HEK293 (cell line): ENCODE data around the gene PSRC1.

Source experiments
- CTCF ChIA-PET: fragments of 350-600 bp; formaldehyde crosslinking; extraction: SDS; loops from one replicate; lab custom pipeline; 2021; ENCODE audit warnings: antibody characterized with exemption; lab: Yijun Ruan, JAX
- POLR2A ChIA-PET: fragments of 300-600 bp; formaldehyde crosslinking; extraction: SDS; loops from one replicate; lab custom pipeline; 2020; ENCODE audit warnings: antibody characterized with exemption, inconsistent platforms; lab: Yijun Ruan, JAX
- H3K27ac ChIP-seq: fragments of 200-500 bp; sonication (Bioruptor generic); 2 replicates; pipeline ENCODE4 v1.5.1; 2014; ENCODE audit warnings: low read depth, low read length, control low read depth, inconsistent platforms; ENCODE audit errors: extremely low read depth
- H3K36me3 ChIP-seq, 2 experiments: fragments of 200-500 bp in 1 of 2; sonication (Bioruptor generic) in 1 of 2; 1 replicate in 1 of 2; 2 replicates in 1 of 2; pipeline ENCODE4 v1.5.1; 2014 to 2017; ENCODE audit warnings: inconsistent platforms in 2 of 2, low read length in 2 of 2; ENCODE audit not compliant: control insufficient read depth in 2 of 2, insufficient read depth in 1 of 2
- H3K4me1 ChIP-seq: fragments of 200-500 bp; sonication (Bioruptor generic); 2 replicates; pipeline ENCODE4 v1.5.1; 2014; ENCODE audit warnings: mild to moderate bottlenecking, low read length, inconsistent platforms; ENCODE audit not compliant: control insufficient read depth, insufficient read depth
- H3K4me3 ChIP-seq: 2 replicates; pipeline ENCODE4 v1.5.1; 2011; ENCODE audit warnings: low read depth, mild to moderate bottlenecking, control low read depth, low read length, moderate library complexity
- H3K9me3 ChIP-seq: fragments of 200-500 bp; sonication (Bioruptor generic); 2 replicates; pipeline ENCODE4 v1.5.1; 2014; ENCODE audit warnings: low read depth, low read length, inconsistent platforms; ENCODE audit not compliant: control insufficient read depth, insufficient read depth
- EGR2 ChIP-seq: fragments of 450-650 bp; formaldehyde crosslinking; IDR thresholded peaks from 2 replicates; pipeline ENCODE4 v1.5.1; 2016; ENCODE audit warnings: low read depth, missing biosample characterization, missing genetic modification characterization
- MZF1 ChIP-seq: fragments of 450-650 bp; formaldehyde crosslinking; IDR thresholded peaks from 2 replicates; pipeline ENCODE4 v1.5.1; 2017; ENCODE audit warnings: missing biosample characterization, missing genetic modification characterization, borderline replicate concordance
- TCF7L2 ChIP-seq: IDR thresholded peaks from 2 replicates; pipeline ENCODE4 v1.6.1; 2011; ENCODE audit warnings: low read depth, mild to moderate bottlenecking, inconsistent platforms, low read length, moderate library complexity, borderline replicate concordance
- ZBTB20 ChIP-seq: fragments of 450-650 bp; formaldehyde crosslinking; IDR thresholded peaks from 2 replicates; pipeline ENCODE4 v1.5.1; 2016; ENCODE audit warnings: missing biosample characterization, missing genetic modification characterization
- ZBTB8A ChIP-seq: fragments of 450-650 bp; formaldehyde crosslinking; IDR thresholded peaks from 2 replicates; pipeline ENCODE4 v1.5.1; 2016; ENCODE audit warnings: missing biosample characterization, missing genetic modification characterization
- ZFP37 ChIP-seq: fragments of 450-650 bp; formaldehyde crosslinking; IDR thresholded peaks from 2 replicates; pipeline ENCODE4 v1.5.1; 2016; ENCODE audit warnings: missing biosample characterization, missing genetic modification characterization
- ZNF121 ChIP-seq: fragments of 450-650 bp; formaldehyde crosslinking; IDR thresholded peaks from 2 replicates; pipeline ENCODE4 v1.5.1; 2016; ENCODE audit warnings: missing biosample characterization, missing genetic modification characterization
- ZNF169 ChIP-seq: fragments of 450-650 bp; formaldehyde crosslinking; IDR thresholded peaks from 2 replicates; pipeline ENCODE4 v1.5.1; 2016; ENCODE audit warnings: missing biosample characterization, missing genetic modification characterization
- ZNF202 ChIP-seq: fragments of 450-650 bp; formaldehyde crosslinking; IDR thresholded peaks from 2 replicates; pipeline ENCODE4 v1.5.1; 2016; ENCODE audit warnings: missing biosample characterization, missing genetic modification characterization, borderline replicate concordance
- ZNF266 ChIP-seq: fragments of 450-650 bp; formaldehyde crosslinking; IDR thresholded peaks from 2 replicates; pipeline ENCODE4 v1.5.1; 2016; ENCODE audit warnings: missing biosample characterization, missing genetic modification characterization, low read depth
- ZNF423 ChIP-seq: fragments of 450-650 bp; formaldehyde crosslinking; IDR thresholded peaks from 2 replicates; pipeline ENCODE4 v1.5.1; 2016; ENCODE audit warnings: missing biosample characterization, missing genetic modification characterization
- ZNF670 ChIP-seq: fragments of 450-650 bp; formaldehyde crosslinking; IDR thresholded peaks from 2 replicates; pipeline ENCODE4 v1.5.1; 2016; ENCODE audit warnings: missing biosample characterization, missing genetic modification characterization, low read depth
- ZSCAN23 ChIP-seq: fragments of 450-650 bp; formaldehyde crosslinking; IDR thresholded peaks from 2 replicates; pipeline ENCODE4 v1.5.1; 2016; ENCODE audit warnings: missing biosample characterization, missing genetic modification characterization
- TF ChIP-seq, protein P1 (sequence below): fragments of 450-650 bp; formaldehyde crosslinking; IDR thresholded peaks from 2 replicates; pipeline ENCODE4 v1.5.1; 2016; ENCODE audit warnings: missing biosample characterization, missing genetic modification characterization
- TF ChIP-seq, protein P2 (sequence below): fragments of 450-650 bp; formaldehyde crosslinking; IDR thresholded peaks from 2 replicates; pipeline ENCODE4 v1.5.1; 2017; ENCODE audit warnings: missing biosample characterization, missing genetic modification characterization
- TF ChIP-seq, protein P3 (sequence below): fragments of 450-650 bp; formaldehyde crosslinking; IDR thresholded peaks from 2 replicates; pipeline ENCODE4 v1.5.1; 2016; ENCODE audit warnings: missing biosample characterization, missing genetic modification characterization

PSRC1 gene

DNA sequence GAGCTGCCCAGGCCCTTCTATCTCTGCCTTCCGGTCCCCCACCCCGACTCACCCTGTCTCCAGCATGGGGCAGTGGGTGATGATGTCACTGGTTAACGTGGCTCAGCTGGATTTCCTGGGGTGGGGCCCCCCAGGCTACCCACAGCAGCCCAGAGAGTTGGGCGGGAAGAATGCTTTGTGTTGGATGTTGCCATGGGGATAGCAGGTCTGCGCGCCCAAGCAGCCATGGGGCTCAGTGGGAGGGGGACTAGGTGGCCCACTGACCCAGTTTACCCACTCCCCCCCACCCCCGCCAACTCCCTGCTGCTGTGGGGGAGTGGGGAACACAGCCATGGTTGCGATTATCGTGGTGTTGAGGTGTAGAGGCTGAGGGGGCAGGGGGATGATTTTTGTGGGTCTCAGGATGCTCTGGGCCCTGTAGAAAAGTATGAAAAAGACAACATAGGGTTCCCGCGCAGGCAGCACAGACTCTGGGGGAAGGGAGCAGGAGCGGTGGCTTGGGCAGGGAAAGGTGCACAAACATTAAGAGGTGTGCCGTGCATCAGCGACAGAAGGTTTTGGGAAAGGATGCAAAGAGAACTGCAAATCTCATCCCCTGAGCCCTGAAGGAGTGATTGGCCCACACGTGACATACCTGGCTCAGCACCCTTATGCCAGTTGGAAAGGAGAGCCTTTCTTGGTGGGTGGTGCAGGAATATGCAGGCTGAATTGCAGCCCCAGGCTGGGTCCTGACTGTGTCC is 25.1 kb downstream of the PSRC1 start (continued):
- TF ChIP-seq, protein P1, sequence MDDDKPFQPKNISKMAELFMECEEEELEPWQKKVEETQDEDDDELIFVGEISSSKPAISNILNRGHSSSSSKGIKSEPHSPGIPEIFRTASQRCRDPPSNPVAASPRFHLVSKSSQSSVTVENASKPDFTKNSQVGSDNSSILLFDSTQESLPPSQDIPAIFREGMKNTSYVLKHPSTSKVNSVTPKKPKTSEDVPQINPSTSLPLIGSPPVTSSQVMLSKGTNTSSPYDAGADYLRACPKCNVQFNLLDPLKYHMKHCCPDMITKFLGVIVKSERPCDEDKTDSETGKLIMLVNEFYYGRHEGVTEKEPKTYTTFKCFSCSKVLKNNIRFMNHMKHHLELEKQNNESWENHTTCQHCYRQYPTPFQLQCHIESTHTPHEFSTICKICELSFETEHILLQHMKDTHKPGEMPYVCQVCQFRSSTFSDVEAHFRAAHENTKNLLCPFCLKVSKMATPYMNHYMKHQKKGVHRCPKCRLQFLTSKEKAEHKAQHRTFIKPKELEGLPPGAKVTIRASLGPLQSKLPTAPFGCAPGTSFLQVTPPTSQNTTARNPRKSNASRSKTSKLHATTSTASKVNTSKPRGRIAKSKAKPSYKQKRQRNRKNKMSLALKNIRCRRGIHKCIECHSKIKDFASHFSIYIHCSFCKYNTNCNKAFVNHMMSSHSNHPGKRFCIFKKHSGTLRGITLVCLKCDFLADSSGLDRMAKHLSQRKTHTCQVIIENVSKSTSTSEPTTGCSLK (tag by site-specific recombination), result no peak
- TF ChIP-seq ZNF169 (tag by site-specific recombination) (no peak), ZNF202 (tag by site-specific recombination) (no peak), ZSCAN23 (no peak), ZNF266 (tag by site-specific recombination) (no peak), TCF7L2 (no peak)

DNA sequence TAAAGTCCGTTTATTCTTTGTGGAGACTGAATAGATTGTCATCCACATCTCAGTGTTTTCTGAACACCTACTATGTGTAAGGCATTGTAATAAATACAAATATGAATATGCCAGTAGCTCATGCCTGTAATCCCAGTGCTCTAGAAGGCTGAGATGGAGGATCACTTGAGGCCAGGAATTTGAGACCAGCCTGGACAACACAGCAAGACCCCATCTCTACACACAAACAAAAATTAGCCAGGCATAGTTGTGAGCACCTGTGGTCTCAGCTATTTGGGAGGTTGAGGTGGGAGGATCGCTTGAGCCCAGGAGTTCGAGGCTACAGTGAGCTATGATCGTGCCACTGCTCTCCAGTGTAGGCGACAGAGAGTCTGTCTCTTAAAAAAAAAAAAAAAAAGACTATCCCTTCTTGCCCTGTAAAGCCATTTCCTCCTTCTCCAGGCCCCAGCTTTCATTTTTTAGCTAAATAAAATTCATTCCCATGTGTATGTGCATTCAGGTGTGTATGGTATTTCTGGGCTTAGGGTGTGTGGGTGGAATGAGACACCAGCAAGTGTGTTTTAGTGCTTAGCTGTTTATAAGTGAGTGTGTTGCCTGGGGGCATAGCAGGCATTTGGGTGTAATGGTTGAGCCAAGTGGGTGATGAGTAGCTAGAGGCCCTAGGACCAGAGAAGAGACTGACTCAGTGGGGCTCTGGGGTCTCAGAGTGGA is 25.8 kb downstream of the PSRC1 start:
- H3K4me3 ChIP-seq, result no peak overlapping the region
- ChIA-PET POLR2A (no interaction called here), CTCF (interaction anchor here (0.6 to 1.8 kb wide), 5 partner anchors 18 to 142 kb away, joined by 3 to 14 read pairs (median 4); partner anchors contain the start of gene SORT1)
- H3K4me1 ChIP-seq, result peaks cover 5% of the 10 kb centered on the region; the same call in 1 of the 2 replicates
- H3K9me3 ChIP-seq, result no peaks in the 10 kb centered on the region
- TF ChIP-seq ZBTB8A (0 out of 2 replicates have a peak, but pooled peaks have one; percentile 31), ZBTB20 (tag by site-specific recombination) (peak; percentile 15; the same call in 1 of the 2 replicates), EGR2 (tag by site-specific recombination) (peak; percentile 67; the same call in 1 of the 2 replicates), ZFP37 (tag by site-specific recombination) (no peak), MZF1 (no peak), ZNF670 (no peak), ZNF423 (tag by site-specific recombination) (0 out of 2 replicates have a peak, but pooled peaks have one; percentile 8), ZNF121 (peak; percentile 91)
- TF ChIP-seq, protein P2, sequence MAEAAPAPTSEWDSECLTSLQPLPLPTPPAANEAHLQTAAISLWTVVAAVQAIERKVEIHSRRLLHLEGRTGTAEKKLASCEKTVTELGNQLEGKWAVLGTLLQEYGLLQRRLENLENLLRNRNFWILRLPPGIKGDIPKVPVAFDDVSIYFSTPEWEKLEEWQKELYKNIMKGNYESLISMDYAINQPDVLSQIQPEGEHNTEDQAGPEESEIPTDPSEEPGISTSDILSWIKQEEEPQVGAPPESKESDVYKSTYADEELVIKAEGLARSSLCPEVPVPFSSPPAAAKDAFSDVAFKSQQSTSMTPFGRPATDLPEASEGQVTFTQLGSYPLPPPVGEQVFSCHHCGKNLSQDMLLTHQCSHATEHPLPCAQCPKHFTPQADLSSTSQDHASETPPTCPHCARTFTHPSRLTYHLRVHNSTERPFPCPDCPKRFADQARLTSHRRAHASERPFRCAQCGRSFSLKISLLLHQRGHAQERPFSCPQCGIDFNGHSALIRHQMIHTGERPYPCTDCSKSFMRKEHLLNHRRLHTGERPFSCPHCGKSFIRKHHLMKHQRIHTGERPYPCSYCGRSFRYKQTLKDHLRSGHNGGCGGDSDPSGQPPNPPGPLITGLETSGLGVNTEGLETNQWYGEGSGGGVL (tag by site-specific recombination), result 0 out of 2 replicates have a peak, but pooled peaks have one; percentile 9
- TF ChIP-seq, protein P3, sequence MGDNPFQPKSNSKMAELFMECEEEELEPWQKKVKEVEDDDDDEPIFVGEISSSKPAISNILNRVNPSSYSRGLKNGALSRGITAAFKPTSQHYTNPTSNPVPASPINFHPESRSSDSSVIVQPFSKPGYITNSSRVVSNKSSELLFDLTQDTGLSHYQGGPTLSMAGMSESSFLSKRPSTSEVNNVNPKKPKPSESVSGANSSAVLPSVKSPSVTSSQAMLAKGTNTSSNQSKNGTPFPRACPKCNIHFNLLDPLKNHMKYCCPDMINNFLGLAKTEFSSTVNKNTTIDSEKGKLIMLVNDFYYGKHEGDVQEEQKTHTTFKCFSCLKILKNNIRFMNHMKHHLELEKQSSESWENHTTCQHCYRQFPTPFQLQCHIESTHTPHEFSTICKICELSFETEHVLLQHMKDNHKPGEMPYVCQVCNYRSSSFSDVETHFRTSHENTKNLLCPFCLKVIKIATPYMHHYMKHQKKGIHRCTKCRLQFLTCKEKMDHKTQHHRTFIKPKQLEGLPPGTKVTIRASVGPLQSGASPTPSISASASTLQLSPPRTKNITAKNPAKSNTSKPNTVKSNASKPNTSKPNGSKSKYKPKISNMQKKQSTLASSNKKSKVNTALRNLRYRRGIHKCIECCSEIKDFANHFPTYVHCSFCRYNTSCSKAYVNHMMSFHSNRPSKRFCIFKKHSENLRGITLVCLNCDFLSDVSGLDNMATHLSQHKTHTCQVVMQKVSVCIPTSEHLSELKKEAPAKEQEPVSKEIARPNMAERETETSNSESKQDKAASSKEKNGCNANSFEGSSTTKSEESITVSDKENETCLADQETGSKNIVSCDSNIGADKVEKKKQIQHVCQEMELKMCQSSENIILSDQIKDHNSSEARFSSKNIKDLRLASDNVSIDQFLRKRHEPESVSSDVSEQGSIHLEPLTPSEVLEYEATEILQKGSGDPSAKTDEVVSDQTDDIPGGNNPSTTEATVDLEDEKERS (tag by site-specific recombination), result no peak
- peaks cover 0 to 59% of the 10 kb centered on the region in 2 experiments; a peak in 1 of 3 replicates for H3K36me3 ChIP-seq
- H3K27ac ChIP-seq, result no peak overlapping the region
